IPS-15b (cell line): Measurements from ENCODE around the gene ATP6V1B1.

Source experiments
- H3K27me3 ChIP-seq: one replicate; pipeline ENCODE4 v1.6.1; 2013; ENCODE audit warnings: low read length; ENCODE audit not compliant: control insufficient read depth, insufficient read depth
- H3K36me3 ChIP-seq: one replicate; pipeline ENCODE4 v1.6.1; 2013; ENCODE audit warnings: low read length; ENCODE audit not compliant: control insufficient read depth, insufficient read depth
- H3K4me1 ChIP-seq: one replicate; pipeline ENCODE4 v1.6.1; 2013; ENCODE audit warnings: mild to moderate bottlenecking, low read length; ENCODE audit not compliant: control insufficient read depth, insufficient read depth
- H3K4me3 ChIP-seq: one replicate; pipeline ENCODE4 v1.5.1; 2013; ENCODE audit warnings: low read depth, low read length
- H3K9ac ChIP-seq: one replicate; pipeline ENCODE4 v1.6.1; 2013; ENCODE audit warnings: low read depth, mild to moderate bottlenecking, low read length
- H3K9me3 ChIP-seq: one replicate; pipeline ENCODE4 v1.6.1; 2013; ENCODE audit warnings: mild to moderate bottlenecking, low read length; ENCODE audit not compliant: control insufficient read depth, insufficient read depth

The ATP6V1B1 gene

GRCh38 chr2:70959851-70960832 lies 24.4 kb downstream of the ATP6V1B1 start:
- H3K4me3 ChIP-seq, result no peak overlapping the region
- peaks cover 41% of the 10 kb centered on the region for H3K27me3 ChIP-seq
- no peaks in the 10 kb centered on the region for H3K9me3 ChIP-seq
- no peaks in the 10 kb centered on the region for H3K4me1 ChIP-seq
- H3K9ac ChIP-seq, result no peak overlapping the region
- H3K36me3 ChIP-seq, result no peaks in the 10 kb centered on the region

- Histone ChIP-seq H3K9me3 (no peaks in the 10 kb centered on the region), H3K4me3 (no peak overlapping the region), H3K27me3 (peaks cover 43% of the 10 kb centered on the region), H3K36me3 (no peaks in the 10 kb centered on the region), H3K9ac (no peak overlapping the region), H3K4me1 (no peaks in the 10 kb centered on the region)
Measured at GRCh38 chr2:70960833-70961647, 25.3 kb downstream of the ATP6V1B1 start.

- no peak overlapping the region for H3K4me3 ChIP-seq
- peaks cover 42% of the 10 kb centered on the region for H3K27me3 ChIP-seq
- no peaks in the 10 kb centered on the region for H3K9me3 ChIP-seq
- H3K9ac ChIP-seq, result no peak overlapping the region
- no peaks in the 10 kb centered on the region for H3K36me3 ChIP-seq
- no peaks in the 10 kb centered on the region for H3K4me1 ChIP-seq
Measured at GRCh38 chr2:70961648-70961994, 25.9 kb downstream of the ATP6V1B1 start.

- Histone ChIP-seq H3K27me3 (peaks cover 50% of the 10 kb centered on the region), H3K36me3 (no peaks in the 10 kb centered on the region), H3K9ac (no peak overlapping the region), H3K4me3 (no peak overlapping the region), H3K9me3 (no peaks in the 10 kb centered on the region), H3K4me1 (no peaks in the 10 kb centered on the region)
Measured at GRCh38 chr2:70962211-70962884, 26.6 kb downstream of the ATP6V1B1 start.

GRCh38 chr2:70962885-70963878 lies 27.5 kb downstream of the ATP6V1B1 start:
- H3K4me3 ChIP-seq, result no peak overlapping the region

GRCh38 chr2:70964133-70964532 lies 28.4 kb downstream of the ATP6V1B1 start:
- H3K9ac ChIP-seq, result no peak overlapping the region
- H3K27me3 ChIP-seq, result peaks cover 57% of the 10 kb centered on the region
- H3K4me1 ChIP-seq, result no peaks in the 10 kb centered on the region
- no peaks in the 10 kb centered on the region for H3K9me3 ChIP-seq
- H3K36me3 ChIP-seq, result no peaks in the 10 kb centered on the region
- H3K4me3 ChIP-seq, result peak overlapping the region; percentile 45

More at GRCh38 chr2:70962885-70963878, 27.5 kb downstream of the ATP6V1B1 start:
- Histone ChIP-seq H3K9me3 (no peaks in the 10 kb centered on the region), H3K27me3 (peaks cover 56% of the 10 kb centered on the region), H3K4me1 (no peaks in the 10 kb centered on the region), H3K9ac (no peak overlapping the region), H3K36me3 (no peaks in the 10 kb centered on the region)

- no peaks in the 10 kb centered on the region for H3K36me3 ChIP-seq
- no peak overlapping the region for H3K9ac ChIP-seq
- H3K4me3 ChIP-seq, result peak overlapping the region; percentile 45
- peaks cover 57% of the 10 kb centered on the region for H3K27me3 ChIP-seq
- H3K4me1 ChIP-seq, result no peaks in the 10 kb centered on the region
- no peaks in the 10 kb centered on the region for H3K9me3 ChIP-seq
Measured at GRCh38 chr2:70964596-70965386, 29.1 kb downstream of the ATP6V1B1 start.

- H3K4me3 ChIP-seq, result peak overlapping the region; percentile 45
- no peaks in the 10 kb centered on the region for H3K9me3 ChIP-seq
- H3K36me3 ChIP-seq, result no peaks in the 10 kb centered on the region
- no peaks in the 10 kb centered on the region for H3K4me1 ChIP-seq
- H3K9ac ChIP-seq, result no peak overlapping the region
- H3K27me3 ChIP-seq, result peaks cover 64% of the 10 kb centered on the region
Measured at GRCh38 chr2:70965506-70965905, 29.8 kb downstream of the ATP6V1B1 start.

- Histone ChIP-seq H3K4me1 (no peaks in the 10 kb centered on the region), H3K9ac (no peak overlapping the region), H3K27me3 (peaks cover 64% of the 10 kb centered on the region), H3K9me3 (no peaks in the 10 kb centered on the region), H3K4me3 (no peak overlapping the region), H3K36me3 (no peaks in the 10 kb centered on the region)
Measured at GRCh38 chr2:70966681-70967080, 31.0 kb downstream of the ATP6V1B1 start.

- Histone ChIP-seq H3K36me3 (no peaks in the 10 kb centered on the region), H3K4me1 (no peaks in the 10 kb centered on the region), H3K9me3 (no peaks in the 10 kb centered on the region), H3K9ac (no peak overlapping the region), H3K4me3 (no peak overlapping the region), H3K27me3 (peaks cover 65% of the 10 kb centered on the region)
Measured at GRCh38 chr2:70967189-70967588, 31.5 kb downstream of the ATP6V1B1 start.
